HepG2 (cell line): ENCODE results near the gene PIP5K1C. TPM values are rescaled to one million over a fixed set of nuclear protein-coding genes. Genes with fewer than 3 reads are reported as not detected.
A peak's percentile ranks its signal among the peaks of the same experiment; 100 is the strongest.

Source experiments
- BORCS8-MEF2B ChIP-seq: sonication (generic); formaldehyde crosslinking; IDR thresholded peaks from 2 replicates; pipeline ENCODE4 v1.8.0; 2022; ENCODE audit warnings: mild to moderate bottlenecking, missing genetic modification reagents
- CERS6 ChIP-seq: sonication (generic); formaldehyde crosslinking; IDR thresholded peaks from 2 replicates; pipeline ENCODE4 v1.5.0; 2020; ENCODE audit warnings: missing genetic modification reagents
- ERF ChIP-seq: IDR thresholded peaks from 2 replicates; pipeline ENCODE4 v1.6.1; 2018; ENCODE audit warnings: missing biosample characterization, missing genetic modification reagents
- HDAC2 ChIP-seq: sonication (generic); formaldehyde crosslinking; IDR thresholded peaks from 2 replicates; pipeline ENCODE4 v1.4.0; 2020; ENCODE audit warnings: missing genetic modification reagents
- HES4 ChIP-seq: sonication (generic); formaldehyde crosslinking; IDR thresholded peaks from 2 replicates; pipeline ENCODE4 v1.9.0; 2021; ENCODE audit warnings: mild to moderate bottlenecking, missing genetic modification reagents, borderline replicate concordance
- HMG20A ChIP-seq: IDR thresholded peaks from 2 replicates; pipeline ENCODE4 v1.6.1; 2016; ENCODE audit warnings: borderline replicate concordance
- HNF4A ChIP-seq: sonication (generic); formaldehyde crosslinking; IDR thresholded peaks from 2 replicates; pipeline ENCODE4 v1.4.0; 2020; ENCODE audit warnings: missing genetic modification reagents
- IKZF4 ChIP-seq: sonication (generic); formaldehyde crosslinking; IDR thresholded peaks from 2 replicates; pipeline ENCODE4 v1.5.1; 2020; ENCODE audit warnings: borderline replicate concordance, mild to moderate bottlenecking, low read depth, missing genetic modification reagents; ENCODE audit errors: not compliant biosample characterization
- KLF11 ChIP-seq: IDR thresholded peaks from 2 replicates; pipeline ENCODE4 v1.6.1; 2016; ENCODE audit warnings: missing compliant biosample characterization
- NR2F1 ChIP-seq, 2 experiments: fragments of 450-650 bp in 1 of 2; formaldehyde crosslinking in 1 of 2; IDR thresholded peaks; 2 replicates each; pipeline versions ENCODE4 v1.5.0 to v1.6.1; 2016 to 2020; ENCODE audit warnings: mild to moderate bottlenecking in 1 of 2, missing compliant biosample characterization in 1 of 2, missing genetic modification reagents in 1 of 2, moderate library complexity in 1 of 2
- NR2F6 ChIP-seq, 2 experiments: IDR thresholded peaks; 2 replicates each; pipeline ENCODE4 v1.6.1; 2016; ENCODE audit warnings: antibody characterized with exemption in 1 of 2, mild to moderate bottlenecking in 1 of 2
- PCBP1 ChIP-seq: fragments of 200-400 bp; formaldehyde crosslinking; IDR thresholded peaks from 2 replicates; pipeline ENCODE4 v1.6.1; 2017; ENCODE audit warnings: mild to moderate bottlenecking, low read depth, low read length, borderline replicate concordance
- PTBP1 ChIP-seq: fragments of 200-400 bp; formaldehyde crosslinking; IDR thresholded peaks from 2 replicates; pipeline ENCODE4 v1.6.1; 2018; ENCODE audit warnings: low read length, low read depth; ENCODE audit not compliant: poor library complexity, severe bottlenecking
- RXRA ChIP-seq: sonication (generic); formaldehyde crosslinking; IDR thresholded peaks from 2 replicates; pipeline ENCODE4 v1.5.1; 2020; ENCODE audit warnings: missing genetic modification reagents
- SKIL ChIP-seq: sonication (generic); formaldehyde crosslinking; IDR thresholded peaks from 2 replicates; pipeline ENCODE4 v1.8.0; 2022; ENCODE audit warnings: missing genetic modification reagents, mild to moderate bottlenecking, moderate library complexity, borderline replicate concordance
- ZBTB14 ChIP-seq: sonication (generic); formaldehyde crosslinking; IDR thresholded peaks from 2 replicates; pipeline ENCODE4 v1.4.0; 2020; ENCODE audit warnings: missing genetic modification reagents
- ZKSCAN5 ChIP-seq: sonication (generic); formaldehyde crosslinking; IDR thresholded peaks from 2 replicates; pipeline ENCODE4 v1.5.1; 2020; ENCODE audit warnings: mild to moderate bottlenecking, missing genetic modification reagents
- ZNF281 ChIP-seq: sonication (generic); formaldehyde crosslinking; IDR thresholded peaks from 2 replicates; pipeline ENCODE4 v1.4.0; 2020; ENCODE audit warnings: missing genetic modification reagents, borderline replicate concordance
- ZNF543 ChIP-seq: sonication (generic); formaldehyde crosslinking; IDR thresholded peaks from 2 replicates; pipeline ENCODE4 v1.4.0; 2020; ENCODE audit warnings: mild to moderate bottlenecking, missing genetic modification reagents
- polyA plus RNA-seq, 8 experiments: library from polyadenylated mRNA; depleted of rRNA in 3 of 8; stranded (reverse) in 7 of 8; unstranded in 1 of 8; fragments of >200 nt; fragmentation: Illumina TruSeq in 4 of 8; extraction: Trizol in 4 of 8; gene quantifications; 2 replicates each; pipeline versions ENCODE4 v1.2.1 to v1.2.3, GENCODE V29; 2011 to 2016; ENCODE audit warnings: low read depth in 4 of 8, missing spikeins in 1 of 8, mixed read lengths in 1 of 8; ENCODE audit not compliant: insufficient read depth in 1 of 8
- total RNA-seq, 5 experiments: library from RNA; depleted of rRNA; stranded (reverse); fragments of >200 nt; fragmentation: Illumina TruSeq; extraction: Trizol; gene quantifications; 2 replicates each; pipeline ENCODE4 v1.2.3, GENCODE V29; 2016; ENCODE audit warnings: low read depth in 1 of 5
- TF ChIP-seq, protein P1 (sequence below): sonication (generic); formaldehyde crosslinking; IDR thresholded peaks from 2 replicates; pipeline ENCODE4 v1.4.0; 2020; ENCODE audit warnings: mild to moderate bottlenecking, low read depth, missing genetic modification reagents

The PIP5K1C gene
- total and polyA plus RNA-seq, 2 of the 13 experiments (the other 11 are each of a cell fraction or from before 2014, with no cell fraction given): 3.6 to 4.3 TPM

- peak; percentile 37 to 65; a peak in 1 of 4 replicates for TF ChIP-seq NR2F1 (CRISPR knock-in tag; IDR thresholded peaks at IDR 0.05)
- no peak for TF ChIP-seq PTBP1
- peak; percentile 29; the same call in 1 of the 2 replicates for TF ChIP-seq RXRA (CRISPR knock-in tag)
- no peak for TF ChIP-seq IKZF4 (CRISPR knock-in tag)
- no peak for TF ChIP-seq HMG20A
- TF ChIP-seq ZNF281 (CRISPR knock-in tag): no peak
- TF ChIP-seq, protein P1, sequence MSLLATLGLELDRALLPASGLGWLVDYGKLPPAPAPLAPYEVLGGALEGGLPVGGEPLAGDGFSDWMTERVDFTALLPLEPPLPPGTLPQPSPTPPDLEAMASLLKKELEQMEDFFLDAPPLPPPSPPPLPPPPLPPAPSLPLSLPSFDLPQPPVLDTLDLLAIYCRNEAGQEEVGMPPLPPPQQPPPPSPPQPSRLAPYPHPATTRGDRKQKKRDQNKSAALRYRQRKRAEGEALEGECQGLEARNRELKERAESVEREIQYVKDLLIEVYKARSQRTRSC (CRISPR knock-in tag): no peak
- no peak for TF ChIP-seq KLF11
- TF ChIP-seq ZKSCAN5: no peak
- TF ChIP-seq PCBP1: no peak
- no peak for TF ChIP-seq ZNF543
- TF ChIP-seq ERF (CRISPR knock-in tag): 0 out of 2 replicates have a peak, but pooled peaks have one; percentile 22
- TF ChIP-seq HDAC2: peak; percentile 17; the same call in 1 of the 2 replicates
- TF ChIP-seq BORCS8-MEF2B: no peak
- no peak for TF ChIP-seq SKIL (CRISPR knock-in tag)
- TF ChIP-seq ZBTB14 (CRISPR knock-in tag): no peak
- TF ChIP-seq CERS6 (CRISPR knock-in tag): no peak
- no peak for TF ChIP-seq HES4 (CRISPR knock-in tag)
- peak; percentile 81 for TF ChIP-seq NR2F6 (IDR thresholded peaks at IDR 0.05)
- peak; percentile 81 for TF ChIP-seq NR2F6 (CRISPR knock-in tag; IDR thresholded peaks at IDR 0.05)
- TF ChIP-seq HNF4A: peak; percentile 21; the same call in 1 of the 2 replicates
Measured at GRCh38 chr19:3720349-3720917, 20.2 kb upstream of the PIP5K1C start (continued).
